Measurements from ENCODE around the gene IL22RA1. TPM values are rescaled to one million over a fixed set of nuclear protein-coding genes. Genes with fewer than 3 reads are reported as not detected.
A peak's percentile ranks its signal among the peaks of the same experiment; 100 is the strongest.

Gene IL22RA1
- total RNA-seq, 2 donors from 2014 or later, result 0.15 to 0.24 TPM

DNA sequence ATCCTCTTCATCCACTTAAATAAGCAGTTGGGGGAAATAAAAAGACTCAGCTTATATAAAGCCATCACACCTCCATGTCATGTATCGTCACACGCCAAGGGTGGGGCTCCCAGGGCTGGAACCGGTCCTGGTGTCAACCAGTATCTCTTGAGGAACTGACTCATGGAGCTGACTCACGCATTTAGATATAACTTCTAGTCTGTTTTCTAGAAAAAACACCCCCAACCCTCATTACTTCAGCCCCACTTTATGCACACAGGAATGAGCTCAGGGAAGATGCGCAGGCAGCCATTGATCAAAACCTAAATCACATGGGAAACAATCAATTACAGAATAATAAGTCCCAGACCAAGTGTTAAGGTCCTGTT, 6.9 kb upstream of the IL22RA1 start:
- TF ChIP-seq, protein P1, sequence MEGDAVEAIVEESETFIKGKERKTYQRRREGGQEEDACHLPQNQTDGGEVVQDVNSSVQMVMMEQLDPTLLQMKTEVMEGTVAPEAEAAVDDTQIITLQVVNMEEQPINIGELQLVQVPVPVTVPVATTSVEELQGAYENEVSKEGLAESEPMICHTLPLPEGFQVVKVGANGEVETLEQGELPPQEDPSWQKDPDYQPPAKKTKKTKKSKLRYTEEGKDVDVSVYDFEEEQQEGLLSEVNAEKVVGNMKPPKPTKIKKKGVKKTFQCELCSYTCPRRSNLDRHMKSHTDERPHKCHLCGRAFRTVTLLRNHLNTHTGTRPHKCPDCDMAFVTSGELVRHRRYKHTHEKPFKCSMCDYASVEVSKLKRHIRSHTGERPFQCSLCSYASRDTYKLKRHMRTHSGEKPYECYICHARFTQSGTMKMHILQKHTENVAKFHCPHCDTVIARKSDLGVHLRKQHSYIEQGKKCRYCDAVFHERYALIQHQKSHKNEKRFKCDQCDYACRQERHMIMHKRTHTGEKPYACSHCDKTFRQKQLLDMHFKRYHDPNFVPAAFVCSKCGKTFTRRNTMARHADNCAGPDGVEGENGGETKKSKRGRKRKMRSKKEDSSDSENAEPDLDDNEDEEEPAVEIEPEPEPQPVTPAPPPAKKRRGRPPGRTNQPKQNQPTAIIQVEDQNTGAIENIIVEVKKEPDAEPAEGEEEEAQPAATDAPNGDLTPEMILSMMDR (IDR thresholded peaks at IDR 0.05), result no peak
- Histone ChIP-seq H3K36me3 (no peaks in the 10 kb centered on the region), H3K9me3 (no peaks in the 10 kb centered on the region), H3K27ac (no peak overlapping the region), H3K4me3 (peak overlapping the region in 1 of 2 donors; percentile 22), H3K4me1 (peaks cover 0 to 11% of the 10 kb centered on the region in 2 donors), H3K27me3 (no peaks in the 10 kb centered on the region)
- DNase-seq (ENCODE audit: low spot score), result peak; percentile 72

GRCh38 chr1:24147816-24148215, 4.9 kb upstream of the IL22RA1 start:
- Histone ChIP-seq H3K27ac (no peak overlapping the region), H3K36me3 (no peaks in the 10 kb centered on the region), H3K27me3 (no peaks in the 10 kb centered on the region), H3K9me3 (no peaks in the 10 kb centered on the region), H3K4me1 (peaks cover 0 to 20% of the 10 kb centered on the region in 2 donors), H3K4me3 (no peak overlapping the region)
- DNase-seq (ENCODE audit: low spot score), result no peak
- TF ChIP-seq, protein P1 (IDR thresholded peaks at IDR 0.05), result no peak

GRCh38 chr1:24147194-24147593, 4.3 kb upstream of the IL22RA1 start:
- DNase-seq (ENCODE audit: low spot score), result no peak
- TF ChIP-seq, protein P1 (IDR thresholded peaks at IDR 0.05), result no peak
- H3K4me1 ChIP-seq, result peaks cover 0 to 26% of the 10 kb centered on the region in 2 donors
- H3K27ac ChIP-seq, result no peak overlapping the region
- no peaks in the 10 kb centered on the region for H3K9me3 ChIP-seq
- no peaks in the 10 kb centered on the region for H3K36me3 ChIP-seq
- no peak overlapping the region for H3K4me3 ChIP-seq
- H3K27me3 ChIP-seq, result no peaks in the 10 kb centered on the region

DNA sequence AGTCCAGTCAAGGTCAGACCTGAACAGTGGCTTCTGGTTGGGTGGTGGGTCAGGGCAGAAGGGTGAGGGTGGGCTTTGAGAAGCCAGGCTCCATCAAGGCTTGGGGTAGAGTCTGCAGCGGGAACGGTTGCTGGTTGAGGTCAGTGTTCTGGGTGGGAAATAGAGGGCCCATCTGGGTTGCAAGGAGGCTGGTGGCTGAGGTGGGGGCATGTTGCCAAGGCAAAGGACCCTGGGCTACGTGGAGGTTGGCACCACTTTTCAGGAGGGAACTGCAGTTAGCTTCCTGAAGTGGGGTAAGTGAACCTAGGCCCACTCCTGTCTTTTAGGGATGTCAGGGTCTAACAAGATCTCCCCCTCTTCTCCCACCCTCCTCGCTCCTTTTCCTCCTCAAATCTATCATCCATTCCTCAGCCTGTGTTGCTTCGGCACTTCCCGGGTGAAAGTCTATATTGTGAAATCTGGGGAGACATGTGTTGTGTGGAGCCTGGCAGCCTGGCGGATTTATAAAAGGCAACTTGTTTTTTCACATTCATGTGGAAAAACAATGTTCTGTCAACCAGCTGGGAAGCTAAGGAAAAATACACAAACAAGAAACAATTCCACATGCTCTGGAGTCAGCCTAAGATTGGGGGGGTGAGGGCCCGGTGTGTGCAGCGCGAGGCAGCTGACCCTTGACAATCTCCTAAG, 1.5 kb downstream of the IL22RA1 start:
- DNase-seq (ENCODE audit: low spot score), result no peak
- TF ChIP-seq, protein P1 (IDR thresholded peaks at IDR 0.05), result no peak
- H3K27me3 ChIP-seq, result no peaks in the 10 kb centered on the region
- H3K9me3 ChIP-seq, result no peaks in the 10 kb centered on the region
- H3K4me1 ChIP-seq, result peaks cover 0 to 16% of the 10 kb centered on the region in 2 donors
- H3K36me3 ChIP-seq, result no peaks in the 10 kb centered on the region
- H3K4me3 ChIP-seq, result no peak overlapping the region
- no peak overlapping the region for H3K27ac ChIP-seq

DNA sequence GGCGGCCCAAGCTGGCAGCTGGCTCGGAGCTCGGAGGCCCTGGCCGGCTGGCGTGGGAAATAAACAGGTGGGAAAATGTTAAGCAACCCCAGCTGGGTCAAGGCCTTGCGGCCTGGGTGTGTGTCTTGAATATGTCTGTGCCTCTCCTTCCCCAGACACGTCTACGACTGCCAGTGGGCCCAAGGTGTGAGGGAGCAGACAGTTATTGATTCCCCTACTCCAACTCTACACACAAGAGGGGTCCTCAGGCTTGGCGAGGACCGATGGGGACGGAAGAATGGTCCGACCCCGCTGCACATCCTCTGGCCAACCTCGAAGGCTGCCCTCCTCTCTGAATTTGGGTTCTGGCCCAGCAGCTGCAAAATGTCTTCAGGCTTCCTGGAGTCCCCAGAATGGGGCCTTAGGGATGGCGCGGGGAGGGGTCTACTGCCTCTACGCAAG, 2.2 kb downstream of the IL22RA1 start:
- Histone ChIP-seq H3K36me3 (no peaks in the 10 kb centered on the region), H3K4me3 (no peak overlapping the region), H3K4me1 (peaks cover 0 to 16% of the 10 kb centered on the region in 2 donors), H3K27ac (no peak overlapping the region), H3K27me3 (no peaks in the 10 kb centered on the region), H3K9me3 (no peaks in the 10 kb centered on the region)
- TF ChIP-seq, protein P1 (IDR thresholded peaks at IDR 0.05), result no peak
- DNase-seq (ENCODE audit: low spot score), result no peak

Measured in right atrium auricular region (tissue), 2 donors.